ENCODE measurements around the gene TRPM6. TPM values are rescaled to one million over a fixed set of nuclear protein-coding genes. Genes with fewer than 3 reads are reported as not detected.

Gene TRPM6
- total and polyA plus RNA-seq, 2 experiments from 2014 or later = 0.23 to 0.87 TPM

- TF ChIP-seq CTCF (conservative IDR thresholded peaks at IDR 0.05; ENCODE audit: low read depth in 2 of 2) = no peak
- TF ChIP-seq, protein P1, sequence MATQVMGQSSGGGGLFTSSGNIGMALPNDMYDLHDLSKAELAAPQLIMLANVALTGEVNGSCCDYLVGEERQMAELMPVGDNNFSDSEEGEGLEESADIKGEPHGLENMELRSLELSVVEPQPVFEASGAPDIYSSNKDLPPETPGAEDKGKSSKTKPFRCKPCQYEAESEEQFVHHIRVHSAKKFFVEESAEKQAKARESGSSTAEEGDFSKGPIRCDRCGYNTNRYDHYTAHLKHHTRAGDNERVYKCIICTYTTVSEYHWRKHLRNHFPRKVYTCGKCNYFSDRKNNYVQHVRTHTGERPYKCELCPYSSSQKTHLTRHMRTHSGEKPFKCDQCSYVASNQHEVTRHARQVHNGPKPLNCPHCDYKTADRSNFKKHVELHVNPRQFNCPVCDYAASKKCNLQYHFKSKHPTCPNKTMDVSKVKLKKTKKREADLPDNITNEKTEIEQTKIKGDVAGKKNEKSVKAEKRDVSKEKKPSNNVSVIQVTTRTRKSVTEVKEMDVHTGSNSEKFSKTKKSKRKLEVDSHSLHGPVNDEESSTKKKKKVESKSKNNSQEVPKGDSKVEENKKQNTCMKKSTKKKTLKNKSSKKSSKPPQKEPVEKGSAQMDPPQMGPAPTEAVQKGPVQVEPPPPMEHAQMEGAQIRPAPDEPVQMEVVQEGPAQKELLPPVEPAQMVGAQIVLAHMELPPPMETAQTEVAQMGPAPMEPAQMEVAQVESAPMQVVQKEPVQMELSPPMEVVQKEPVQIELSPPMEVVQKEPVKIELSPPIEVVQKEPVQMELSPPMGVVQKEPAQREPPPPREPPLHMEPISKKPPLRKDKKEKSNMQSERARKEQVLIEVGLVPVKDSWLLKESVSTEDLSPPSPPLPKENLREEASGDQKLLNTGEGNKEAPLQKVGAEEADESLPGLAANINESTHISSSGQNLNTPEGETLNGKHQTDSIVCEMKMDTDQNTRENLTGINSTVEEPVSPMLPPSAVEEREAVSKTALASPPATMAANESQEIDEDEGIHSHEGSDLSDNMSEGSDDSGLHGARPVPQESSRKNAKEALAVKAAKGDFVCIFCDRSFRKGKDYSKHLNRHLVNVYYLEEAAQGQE (IDR thresholded peaks at IDR 0.05; ENCODE audit: unreplicated experiment) = no peak
- no peak for TF ChIP-seq POLR2AphosphoS5 (IDR thresholded peaks at IDR 0.05; ENCODE audit: low read depth)
Observed at GRCh38 chr9:74817281-74817810, 70.4 kb downstream of the TRPM6 start (continued).

- no peak for ATAC-seq
- Histone ChIP-seq H3K4me3 (no peak overlapping the region), H4K20me1 (replicated peaks; ENCODE audit: insufficient read depth) (no peaks in the 10 kb centered on the region), H3K4me1 (ENCODE audit: insufficient read depth) (no peaks in the 10 kb centered on the region), H3K9me2 (ENCODE audit: insufficient read depth) (no peaks in the 10 kb centered on the region), H3K27me3 (ENCODE audit: insufficient read depth) (no peaks in the 10 kb centered on the region), H3F3A (replicated peaks; ENCODE audit: low read depth) (no peaks in the 10 kb centered on the region), H2AFZ (no peak overlapping the region), H3K36me3 (ENCODE audit: insufficient read depth) (no peaks in the 10 kb centered on the region), H3K27ac (ENCODE audit: low read depth) (no peak overlapping the region), H3K4me2 (no peak overlapping the region), H3K79me2 (replicated peaks; ENCODE audit: insufficient read depth) (no peaks in the 10 kb centered on the region)
- Mint-ChIP-seq H3K27ac (no peak overlapping the region), H3K9me3 (no peaks in the 10 kb centered on the region), H3K36me3 (ENCODE audit: low read depth) (no peaks in the 10 kb centered on the region), H3K4me1 (no peaks in the 10 kb centered on the region), H3K4me3 (no peak overlapping the region), H3K27me3 (ENCODE audit: insufficient read depth, low read depth, poor library complexity) (no peaks in the 10 kb centered on the region)
- TF ChIP-seq ZNF331 (CRISPR knock-in tag; IDR thresholded peaks at IDR 0.05; ENCODE audit: low read depth) (no peak), EZH2phosphoT487 (IDR thresholded peaks at IDR 0.05; ENCODE audit: unreplicated experiment) (no peak)
- no peak for DNase-seq (ENCODE audit: low spot score)
Observed at GRCh38 chr9:74810200-74810599, 77.5 kb downstream of the TRPM6 start.

GRCh38 chr9:74804018-74804385 lies 83.7 kb downstream of the TRPM6 start:
- H3F3A ChIP-seq (replicated peaks; ENCODE audit: low read depth) = no peaks in the 10 kb centered on the region
- H3K79me2 ChIP-seq (replicated peaks; ENCODE audit: insufficient read depth) = no peaks in the 10 kb centered on the region
- H3K4me3 ChIP-seq = no peak overlapping the region
- H3K4me2 ChIP-seq = no peak overlapping the region
- H4K20me1 ChIP-seq (replicated peaks; ENCODE audit: insufficient read depth) = no peaks in the 10 kb centered on the region
- H3K27me3 Mint-ChIP-seq (ENCODE audit: insufficient read depth, low read depth, poor library complexity) = peaks cover 2% of the 10 kb centered on the region
- no peak overlapping the region for H3K27ac ChIP-seq (ENCODE audit: low read depth)
- no peaks in the 10 kb centered on the region for H3K9me2 ChIP-seq (ENCODE audit: insufficient read depth)
- H3K4me1 ChIP-seq (ENCODE audit: insufficient read depth) = no peaks in the 10 kb centered on the region
- no peak overlapping the region for H3K27ac Mint-ChIP-seq
- no peaks in the 10 kb centered on the region for H3K36me3 Mint-ChIP-seq (ENCODE audit: low read depth)
- DNase-seq (ENCODE audit: low spot score) (no peak), ATAC-seq (no peak)
- no peaks in the 10 kb centered on the region for H3K27me3 ChIP-seq (ENCODE audit: insufficient read depth)
- H3K4me1 Mint-ChIP-seq = no peaks in the 10 kb centered on the region
- no peaks in the 10 kb centered on the region for H3K9me3 Mint-ChIP-seq
- H2AFZ ChIP-seq = no peak overlapping the region
- H3K36me3 ChIP-seq (ENCODE audit: insufficient read depth) = no peaks in the 10 kb centered on the region
- no peak overlapping the region for H3K4me3 Mint-ChIP-seq
- TF ChIP-seq STAT1 (IDR thresholded peaks at IDR 0.05; ENCODE audit: unreplicated experiment) (no peak), EZH2 (IDR thresholded peaks at IDR 0.05; ENCODE audit: low read depth, unreplicated experiment) (no peak), ZNF331 (CRISPR knock-in tag; IDR thresholded peaks at IDR 0.05; ENCODE audit: low read depth) (no peak), ZNF462 (CRISPR knock-in tag; IDR thresholded peaks at IDR 0.05) (no peak), EZH2phosphoT487 (IDR thresholded peaks at IDR 0.05; ENCODE audit: unreplicated experiment) (no peak), POLR2AphosphoS5 (IDR thresholded peaks at IDR 0.05; ENCODE audit: low read depth) (no peak)
